Glutamatergic neuron (in vitro differentiated cells): Measurements from ENCODE around the gene ST6GALNAC3. TPM values are rescaled to one million over a fixed set of nuclear protein-coding genes. Genes with fewer than 3 reads are reported as not detected.

Experiments
- DNase-seq: peaks from one replicate; pipeline ENCODE4 v3.0.0; 2022
- H3K27ac Mint-ChIP-seq: one replicate; pipeline ENCODE4 v1.8.0; 2020; ENCODE audit warnings: mild to moderate bottlenecking, mixed read lengths, inconsistent platforms; ENCODE audit not compliant: unreplicated experiment
- H3K27me3 Mint-ChIP-seq: one replicate; pipeline ENCODE4 v1.8.0; 2020; ENCODE audit warnings: mild to moderate bottlenecking, moderate library complexity, mixed read lengths, inconsistent platforms; ENCODE audit not compliant: unreplicated experiment
- H3K36me3 Mint-ChIP-seq: one replicate; pipeline ENCODE4 v1.8.0; 2020; ENCODE audit warnings: mild to moderate bottlenecking, mixed read lengths, inconsistent platforms; ENCODE audit not compliant: unreplicated experiment
- H3K4me1 Mint-ChIP-seq: one replicate; pipeline ENCODE4 v1.8.0; 2020; ENCODE audit warnings: mild to moderate bottlenecking, low read depth, mixed read lengths, inconsistent platforms; ENCODE audit not compliant: unreplicated experiment
- H3K4me3 Mint-ChIP-seq: one replicate; pipeline ENCODE4 v1.8.0; 2020; ENCODE audit warnings: mild to moderate bottlenecking, mixed read lengths, inconsistent platforms; ENCODE audit not compliant: unreplicated experiment
- H3K9me3 Mint-ChIP-seq: one replicate; pipeline ENCODE4 v1.8.0; 2020; ENCODE audit warnings: mild to moderate bottlenecking, moderate library complexity, mixed read lengths, inconsistent platforms; ENCODE audit not compliant: unreplicated experiment
- total RNA-seq: library from RNA; stranded (reverse); fragmentation: NEBNext Ultra II Directional; extraction: Animal tissue kit (Norgen Biotek cat#: 25700); gene quantifications from one replicate; pipeline ENCODE4 v1.2.1, GENCODE V29; 2021; ENCODE audit not compliant: unreplicated experiment
- TF ChIP-seq, protein P1 (sequence below): fragments of 200-600 bp; sonication (generic); IDR thresholded peaks from one replicate; pipeline ENCODE4 v1.5.0; 2021; ENCODE audit not compliant: partially characterized antibody, unreplicated experiment

Gene ST6GALNAC3
- total RNA-seq, 1 donor from 2014 or later, result 6.5 TPM

DNA sequence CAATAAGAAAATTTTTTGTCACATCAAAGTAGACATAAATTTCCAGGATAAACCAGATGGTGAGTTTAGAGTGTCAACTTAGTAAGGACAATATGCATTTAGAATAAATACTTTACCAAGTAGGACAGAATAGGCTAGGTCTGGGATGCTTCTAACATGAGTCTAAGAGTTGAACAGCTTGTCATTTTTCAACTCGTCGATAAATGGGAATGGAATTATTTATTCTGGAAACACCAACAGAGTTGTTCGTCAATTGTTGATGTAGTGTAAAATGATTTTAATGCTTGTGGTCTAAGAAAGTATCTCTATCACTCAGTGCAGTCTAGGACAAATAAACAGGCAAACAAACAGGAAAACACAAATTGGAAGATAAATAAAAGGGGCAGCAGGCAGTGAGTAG, 434.3 kb downstream of the ST6GALNAC3 start:
- Mint-ChIP-seq H3K36me3 (no peaks in the 10 kb centered on the region), H3K4me1 (peaks cover 7% of the 10 kb centered on the region), H3K9me3 (peaks cover 3% of the 10 kb centered on the region), H3K27ac (no peak overlapping the region), H3K27me3 (no peaks in the 10 kb centered on the region), H3K4me3 (no peak overlapping the region)
- no peak for DNase-seq
- TF ChIP-seq, protein P1, sequence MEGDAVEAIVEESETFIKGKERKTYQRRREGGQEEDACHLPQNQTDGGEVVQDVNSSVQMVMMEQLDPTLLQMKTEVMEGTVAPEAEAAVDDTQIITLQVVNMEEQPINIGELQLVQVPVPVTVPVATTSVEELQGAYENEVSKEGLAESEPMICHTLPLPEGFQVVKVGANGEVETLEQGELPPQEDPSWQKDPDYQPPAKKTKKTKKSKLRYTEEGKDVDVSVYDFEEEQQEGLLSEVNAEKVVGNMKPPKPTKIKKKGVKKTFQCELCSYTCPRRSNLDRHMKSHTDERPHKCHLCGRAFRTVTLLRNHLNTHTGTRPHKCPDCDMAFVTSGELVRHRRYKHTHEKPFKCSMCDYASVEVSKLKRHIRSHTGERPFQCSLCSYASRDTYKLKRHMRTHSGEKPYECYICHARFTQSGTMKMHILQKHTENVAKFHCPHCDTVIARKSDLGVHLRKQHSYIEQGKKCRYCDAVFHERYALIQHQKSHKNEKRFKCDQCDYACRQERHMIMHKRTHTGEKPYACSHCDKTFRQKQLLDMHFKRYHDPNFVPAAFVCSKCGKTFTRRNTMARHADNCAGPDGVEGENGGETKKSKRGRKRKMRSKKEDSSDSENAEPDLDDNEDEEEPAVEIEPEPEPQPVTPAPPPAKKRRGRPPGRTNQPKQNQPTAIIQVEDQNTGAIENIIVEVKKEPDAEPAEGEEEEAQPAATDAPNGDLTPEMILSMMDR, result no peak

DNA sequence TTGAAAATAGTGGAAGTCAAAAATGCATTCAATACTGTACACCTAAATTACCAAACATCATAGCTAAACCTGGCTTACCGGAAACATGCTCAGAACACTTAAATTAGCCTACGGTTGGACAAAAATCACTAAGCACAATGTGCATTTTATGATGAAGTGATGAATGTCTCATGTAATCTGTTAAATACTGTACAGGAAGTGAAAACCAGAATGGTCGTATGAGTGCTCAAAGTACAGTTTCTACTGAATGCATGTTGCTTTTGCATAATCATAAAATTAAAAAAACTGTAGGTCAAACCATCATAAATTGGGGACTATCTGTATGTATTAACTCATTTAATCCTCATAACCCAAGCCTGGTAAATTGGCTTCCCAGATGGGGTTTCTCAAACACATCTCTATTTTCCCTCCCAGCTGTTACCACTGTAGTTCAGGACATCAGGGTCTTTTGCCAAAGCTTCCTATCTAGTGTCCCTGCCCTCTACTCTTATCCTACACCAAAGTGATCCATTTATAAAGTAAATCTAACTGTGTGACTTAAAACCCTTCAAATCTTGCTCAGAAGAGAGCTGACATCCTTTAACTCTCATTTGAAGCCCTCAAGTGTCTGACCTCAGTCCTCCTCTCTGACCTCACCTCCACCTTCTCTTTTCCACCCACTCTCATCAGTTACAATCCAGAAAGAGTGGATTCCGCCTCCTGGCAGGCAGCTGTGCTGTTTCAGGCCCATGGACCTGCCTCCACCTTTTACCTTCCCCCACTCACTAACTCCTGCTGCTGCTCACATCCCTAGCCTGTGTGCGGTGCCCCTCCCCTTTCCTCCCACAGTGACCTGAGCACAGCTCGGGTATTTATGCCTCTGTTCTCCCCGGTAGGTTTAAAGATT, 436.4 kb downstream of the ST6GALNAC3 start:
- no peaks in the 10 kb centered on the region for H3K27me3 Mint-ChIP-seq
- no peak for DNase-seq
- TF ChIP-seq, protein P1, result no peak
- H3K4me1 Mint-ChIP-seq, result peaks cover 7% of the 10 kb centered on the region
- H3K27ac Mint-ChIP-seq, result no peak overlapping the region
- peaks cover 3% of the 10 kb centered on the region for H3K9me3 Mint-ChIP-seq
- H3K36me3 Mint-ChIP-seq, result no peaks in the 10 kb centered on the region
- no peak overlapping the region for H3K4me3 Mint-ChIP-seq

DNA sequence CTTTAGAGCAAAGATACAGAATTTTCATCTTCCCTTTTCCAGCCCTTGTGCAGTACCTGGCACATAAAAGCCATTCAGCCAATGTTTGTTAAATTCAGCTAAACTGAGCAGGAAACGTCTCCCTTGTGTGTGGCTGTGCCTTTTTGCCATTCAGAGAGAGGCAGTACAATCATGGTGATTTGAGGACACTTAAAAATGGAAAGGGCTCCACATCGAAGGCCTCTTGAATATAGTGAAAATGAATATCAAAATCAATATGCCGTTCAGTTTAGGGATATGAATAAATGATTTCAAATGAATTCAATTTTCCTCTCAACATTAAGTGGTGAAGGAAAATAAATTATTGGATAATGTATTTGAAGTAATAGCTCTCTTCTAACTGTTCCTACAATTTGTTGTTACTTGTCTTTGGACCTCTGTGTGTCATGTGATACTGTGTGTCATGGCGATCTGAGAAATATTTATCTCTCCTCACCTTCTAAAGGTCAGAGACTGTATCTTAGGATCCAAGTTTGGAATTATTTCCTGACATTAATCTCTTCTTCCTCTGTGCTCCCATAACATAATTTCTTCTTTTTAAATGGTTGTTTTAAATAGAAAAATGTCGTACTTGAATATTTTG, 437.1 kb downstream of the ST6GALNAC3 start:
- Mint-ChIP-seq H3K9me3 (peaks cover 3% of the 10 kb centered on the region), H3K27ac (no peak overlapping the region), H3K27me3 (no peaks in the 10 kb centered on the region), H3K4me3 (no peak overlapping the region), H3K4me1 (peaks cover 7% of the 10 kb centered on the region), H3K36me3 (no peaks in the 10 kb centered on the region)
- TF ChIP-seq, protein P1, result no peak
- DNase-seq, result no peak

DNA sequence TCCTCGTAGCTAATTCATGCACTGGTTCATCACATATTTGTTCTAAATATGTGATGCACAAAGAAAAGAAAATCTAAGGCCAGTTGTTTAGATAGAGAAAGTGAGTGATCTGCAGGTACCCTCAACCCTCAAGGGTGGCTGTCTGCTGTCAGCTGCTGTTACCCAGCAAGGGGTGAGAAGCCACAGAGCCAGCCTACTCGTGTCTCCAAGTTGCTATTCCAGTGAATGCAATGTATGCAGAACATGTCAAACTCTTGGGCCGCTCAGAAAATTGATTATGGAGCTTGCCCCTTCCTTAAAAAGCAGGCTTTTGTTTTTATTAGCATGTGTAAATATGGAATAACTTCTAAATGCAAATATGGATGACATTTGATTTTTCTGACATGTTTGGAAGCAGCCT, 456.4 kb downstream of the ST6GALNAC3 start:
- Mint-ChIP-seq H3K9me3 (no peaks in the 10 kb centered on the region), H3K36me3 (no peaks in the 10 kb centered on the region), H3K4me3 (no peak overlapping the region), H3K27ac (no peak overlapping the region), H3K4me1 (no peaks in the 10 kb centered on the region), H3K27me3 (no peaks in the 10 kb centered on the region)
- TF ChIP-seq, protein P1, result no peak
- DNase-seq, result no peak

DNA sequence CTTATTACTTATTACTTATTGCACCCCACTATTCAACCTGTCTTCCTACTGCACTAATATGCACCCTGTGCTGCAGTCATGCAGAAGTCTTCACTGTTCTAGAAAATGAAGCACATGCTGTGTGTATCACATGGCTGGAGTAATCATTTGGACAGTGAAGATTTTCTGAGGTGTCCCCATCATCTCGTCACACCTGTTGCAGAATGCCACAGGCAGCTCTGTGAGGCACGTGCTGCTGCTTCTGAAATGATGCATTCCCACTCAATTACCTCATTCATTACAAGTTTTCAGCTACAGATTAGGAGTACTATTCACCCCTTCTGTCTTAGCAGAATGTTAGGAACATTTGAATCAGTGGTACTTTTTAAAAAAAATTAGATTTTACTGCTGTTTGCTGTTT, 467.1 kb downstream of the ST6GALNAC3 start:
- H3K4me3 Mint-ChIP-seq, result no peak overlapping the region
- no peak for DNase-seq
- TF ChIP-seq, protein P1, result no peak
- peaks cover 4% of the 10 kb centered on the region for H3K36me3 Mint-ChIP-seq
- no peak overlapping the region for H3K27ac Mint-ChIP-seq
- no peaks in the 10 kb centered on the region for H3K9me3 Mint-ChIP-seq
- no peaks in the 10 kb centered on the region for H3K27me3 Mint-ChIP-seq
- no peaks in the 10 kb centered on the region for H3K4me1 Mint-ChIP-seq
